Activated CD4-positive, alpha-beta T cell treated with anti-CD3 and anti-CD28 coated beads for 4 hours (primary cell): ENCODE data around the gene HSPB9.

ENCODE experiments used
- DNase-seq, 2 donors: peaks; one replicate each; pipeline ENCODE4 v3.0.0-alpha.2; 2020

HSPB9 gene

DNA sequence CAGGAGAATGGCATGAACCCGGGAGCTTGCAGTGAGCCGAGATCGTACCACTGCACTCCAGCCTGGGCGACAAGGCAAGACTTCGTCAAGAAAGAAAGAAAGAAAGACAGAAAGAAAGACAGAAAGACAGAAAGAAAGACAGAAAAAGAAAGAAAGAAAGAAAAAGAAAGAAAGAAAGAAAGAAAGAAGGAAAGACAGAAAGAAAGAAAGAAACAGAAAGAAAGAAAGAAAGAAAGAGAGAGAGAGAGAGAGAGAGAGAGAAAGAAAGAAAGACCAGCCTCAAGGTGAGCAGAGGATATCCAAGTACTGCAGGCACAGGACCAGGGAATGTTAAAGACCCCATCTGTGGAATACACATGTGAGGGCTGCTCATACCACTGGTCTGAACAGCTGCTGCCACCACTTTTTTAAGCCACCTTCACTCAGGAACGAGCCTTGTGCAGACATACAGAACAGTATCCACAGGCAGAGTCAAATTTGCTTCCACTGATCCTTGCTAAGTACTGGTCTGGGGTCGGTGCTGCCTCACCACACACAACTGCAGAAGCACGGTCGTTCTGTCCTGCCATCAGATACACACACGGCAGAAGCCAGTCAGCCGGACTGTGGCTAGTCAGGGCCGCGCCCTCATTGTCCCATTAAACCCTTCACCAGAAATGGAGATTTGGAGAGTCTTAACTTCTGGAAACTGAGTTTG is 24.5 kb downstream of the HSPB9 start:
- DNase-seq, result no peak

DNA sequence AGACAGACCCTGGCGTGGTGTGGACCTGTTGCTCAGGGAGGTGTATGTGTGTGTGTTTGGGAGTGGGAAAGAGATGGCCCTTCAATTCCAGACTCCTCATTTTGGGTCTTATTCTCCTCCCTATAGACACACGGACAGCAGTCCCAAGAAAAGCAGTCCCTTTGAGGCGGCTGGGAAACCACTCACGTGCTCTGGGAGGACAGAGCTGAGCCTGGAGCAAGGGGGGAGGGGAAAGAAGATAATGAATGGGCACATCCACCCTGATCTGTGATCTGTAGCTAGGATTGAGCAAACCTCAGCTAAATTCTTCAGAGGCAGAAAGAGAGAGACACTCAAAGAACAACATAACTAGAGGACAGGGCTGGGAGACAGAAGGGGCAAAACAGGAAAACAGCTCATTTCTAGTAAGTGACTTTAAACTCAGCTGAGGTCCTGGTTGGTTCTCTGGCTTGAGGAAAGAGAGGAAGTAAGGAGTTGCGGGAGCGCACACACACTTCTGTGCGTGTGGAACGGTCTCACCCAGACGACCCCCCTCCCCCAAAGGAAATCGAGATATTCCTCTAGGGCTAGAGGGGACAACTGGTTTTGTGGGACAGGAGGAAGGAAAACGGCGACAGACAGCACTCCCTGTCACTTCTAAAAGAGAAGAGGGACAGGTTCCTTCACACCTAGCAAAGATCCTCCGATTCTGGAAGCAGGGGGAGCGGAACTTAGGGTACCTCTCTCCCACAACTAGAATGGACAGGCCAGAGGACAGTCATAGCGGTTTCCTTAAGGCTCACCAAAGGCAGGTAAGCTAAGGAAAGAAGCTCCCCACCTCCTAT is 31.5 kb downstream of the HSPB9 start:
- no peak for DNase-seq

GRCh38 chr17:42155614-42156045 is 33.0 kb downstream of the HSPB9 start:
- no peak for DNase-seq

- DNase-seq, result no peak
Measured at GRCh38 chr17:42159796-42160530, 37.4 kb downstream of the HSPB9 start.

DNA sequence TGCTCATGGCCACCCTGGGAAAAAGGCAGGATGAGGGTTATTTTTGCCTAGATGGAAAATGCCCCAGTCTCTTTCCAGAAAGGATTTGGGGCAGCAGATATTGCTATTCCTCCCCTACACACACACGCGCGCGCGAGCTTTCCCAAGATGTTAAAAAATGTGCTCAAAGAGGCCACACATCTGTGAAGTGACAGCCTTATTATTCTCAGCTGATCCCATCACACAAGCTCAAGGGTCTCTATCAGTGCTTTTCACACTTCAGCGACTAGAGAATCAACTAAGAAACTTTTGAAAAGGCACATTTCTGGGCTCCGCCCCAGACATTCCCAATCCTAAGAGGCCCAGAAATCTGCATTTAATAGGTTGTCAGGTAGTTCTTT is 37.9 kb downstream of the HSPB9 start:
- no peak for DNase-seq

DNA sequence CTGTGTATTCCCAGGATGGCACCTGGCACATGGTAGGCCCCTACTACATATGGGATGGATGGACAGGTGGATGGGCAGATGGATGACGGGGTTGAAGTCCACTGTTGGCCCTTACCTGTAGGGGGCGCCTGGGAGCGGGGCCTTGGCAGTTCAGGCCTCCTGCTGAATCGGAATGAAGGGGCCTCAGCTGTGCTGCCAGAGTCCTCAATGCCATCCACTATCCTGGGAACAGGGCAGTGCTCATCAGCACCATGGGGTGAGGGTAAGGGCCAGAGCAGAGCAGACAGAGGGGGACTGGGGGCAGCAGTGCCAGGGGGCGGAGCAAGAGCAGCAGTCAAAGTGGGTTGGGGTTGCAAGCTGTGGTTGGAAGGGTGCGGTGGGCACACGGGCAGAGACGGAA is 40.5 kb downstream of the HSPB9 start:
- DNase-seq, result peak; percentile 23 to 31

GRCh38 chr17:42163696-42164407 is 41.2 kb downstream of the HSPB9 start:
- DNase-seq, result no peak

DNA sequence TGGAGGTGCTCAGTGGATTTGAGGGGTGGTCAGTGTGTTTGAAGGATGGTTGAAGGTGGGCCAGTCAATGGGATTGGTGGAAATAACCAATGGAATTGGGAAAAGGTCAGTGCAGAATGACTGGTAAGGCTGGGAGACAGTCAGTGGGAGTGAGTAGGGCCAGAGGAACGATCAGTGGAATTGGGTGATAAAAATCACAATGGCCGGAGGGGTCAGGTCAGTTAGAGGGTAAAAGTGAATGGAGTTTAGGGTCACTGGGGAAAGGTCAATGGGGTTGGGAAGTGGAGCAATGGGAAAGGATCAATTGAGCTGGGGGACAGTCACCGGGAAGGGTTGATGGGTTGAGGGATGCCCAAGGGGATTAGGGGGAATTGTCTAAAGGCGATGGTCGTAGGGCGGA is 43.1 kb downstream of the HSPB9 start:
- no peak for DNase-seq

DNA sequence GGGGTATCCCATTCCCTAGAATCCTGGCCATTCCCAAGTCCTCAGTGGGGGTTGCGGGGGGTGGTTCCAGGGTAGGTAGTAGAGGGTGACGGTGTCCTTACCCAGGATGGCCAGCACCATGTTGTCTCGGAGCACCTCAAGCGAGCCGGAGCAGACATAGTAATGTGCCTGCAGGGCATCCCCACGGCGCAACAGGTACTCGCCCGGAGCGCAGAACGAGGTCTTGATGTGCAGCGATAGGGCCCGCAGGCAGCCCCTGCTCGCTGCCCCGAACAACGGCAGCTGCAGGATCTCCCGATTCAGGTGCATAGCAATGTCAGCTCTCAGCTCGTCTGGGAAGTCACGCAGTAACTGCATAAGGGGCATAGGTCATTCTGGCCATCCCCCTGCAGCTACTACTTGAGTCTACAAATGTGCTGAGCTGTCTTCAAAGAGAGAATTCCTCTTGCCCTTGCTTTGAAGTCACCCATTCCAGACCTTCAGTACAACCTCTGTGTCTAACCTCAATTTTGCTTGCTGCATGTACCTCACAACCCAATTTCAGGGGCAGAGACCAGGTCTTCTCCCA is 43.7 kb downstream of the HSPB9 start:
- DNase-seq, result no peak

DNA sequence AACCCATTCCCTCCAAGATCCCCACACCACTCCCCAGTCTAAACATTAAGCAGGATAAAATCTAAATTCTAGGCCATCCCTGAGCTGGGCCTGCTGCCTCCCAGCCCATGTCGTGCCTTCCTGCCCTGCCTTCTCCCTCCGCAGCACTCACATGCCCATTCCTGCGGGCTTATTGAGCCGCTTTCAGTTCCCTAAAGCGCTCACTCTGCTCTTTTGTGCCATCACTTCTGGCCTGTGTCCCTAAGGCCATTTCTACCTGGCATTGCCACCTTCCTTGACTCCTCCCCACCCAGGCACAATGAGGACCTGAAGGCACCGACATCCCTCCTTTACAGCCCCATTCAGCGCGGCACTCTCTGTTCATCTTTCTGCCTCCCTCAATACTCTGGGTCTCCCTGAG is 45.2 kb downstream of the HSPB9 start:
- no peak for DNase-seq

DNA sequence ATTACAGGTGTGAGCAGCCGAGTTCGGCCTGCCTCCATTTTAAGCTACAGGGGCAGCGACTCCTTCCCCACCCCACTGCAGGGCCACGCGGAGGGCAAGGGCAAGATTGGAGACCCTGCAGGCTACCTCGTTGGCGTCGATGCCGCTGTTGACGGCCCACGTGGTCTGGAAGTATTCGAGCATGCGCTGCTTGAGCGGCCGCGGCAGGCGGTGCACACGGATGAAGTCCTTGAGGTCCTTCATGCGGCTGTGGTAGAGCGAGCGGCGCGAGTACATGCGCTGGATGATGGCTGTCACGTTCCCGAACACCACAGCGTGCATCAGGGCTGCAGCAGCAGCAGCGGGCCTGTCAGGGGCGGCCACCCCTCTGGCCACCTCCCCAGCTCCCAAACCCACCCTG is 46.7 kb downstream of the HSPB9 start:
- no peak for DNase-seq

GRCh38 chr17:42171831-42172230 is 49.2 kb downstream of the HSPB9 start:
- no peak for DNase-seq
